ENCODE measurements around the gene PLXDC2. TPM values are rescaled to one million over a fixed set of nuclear protein-coding genes. Genes with fewer than 3 reads are reported as not detected.
"Not testable (repeated sequence)": the region's sequence is repeated elsewhere in the genome, so short reads cannot be mapped to it uniquely, and the experiment has no call there.

The PLXDC2 gene
- total and polyA plus RNA-seq, 10 of the 15 experiments (the other 5 are each of a cell fraction or from before 2014, with no cell fraction given): 0.05 to 1.8 (median 0.14) TPM; not detected in 2

DNA sequence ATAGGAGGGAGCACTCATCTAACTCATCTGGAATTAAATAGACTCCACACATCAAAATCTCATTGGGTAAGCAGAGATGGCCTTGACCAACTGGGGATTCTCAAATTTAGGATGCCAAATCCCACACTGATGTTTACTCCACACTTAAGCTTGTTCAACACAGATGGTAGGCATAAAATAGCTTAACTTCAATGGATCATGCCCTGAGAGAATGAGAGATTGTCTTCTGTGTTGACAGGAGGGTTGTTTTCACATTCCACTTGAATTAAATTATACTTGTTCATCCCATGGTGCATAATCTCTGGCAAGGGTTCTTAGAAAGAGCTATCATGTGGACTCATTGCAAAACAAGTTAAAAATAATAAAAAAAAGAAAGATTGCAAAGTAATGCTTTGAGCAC lies 391.4 kb downstream of the PLXDC2 start:
- TF ChIP-seq BCL11A (IDR thresholded peaks at IDR 0.05; ENCODE audit: low read depth, low read length) (no peak), POLR2AphosphoS2 (IDR thresholded peaks at IDR 0.05; ENCODE audit: low read depth, low read length) (no peak), BMI1 (IDR thresholded peaks at IDR 0.05; ENCODE audit: borderline replicate concordance) (no peak), GABPA (IDR thresholded peaks at IDR 0.05; ENCODE audit: low read depth) (no peak), ZSCAN29 (IDR thresholded peaks at IDR 0.05) (no peak), SIN3A (IDR thresholded peaks at IDR 0.05; ENCODE audit: low read depth, low read length) (no peak), SUPT20H (IDR thresholded peaks at IDR 0.05; ENCODE audit: borderline replicate concordance, control insufficient read depth, low read depth, low read length) (no peak), YBX1 (IDR thresholded peaks at IDR 0.05) (no peak), IKZF1 (conservative IDR thresholded peaks at IDR 0.05) (no peak)
- TF ChIP-seq, protein P1, sequence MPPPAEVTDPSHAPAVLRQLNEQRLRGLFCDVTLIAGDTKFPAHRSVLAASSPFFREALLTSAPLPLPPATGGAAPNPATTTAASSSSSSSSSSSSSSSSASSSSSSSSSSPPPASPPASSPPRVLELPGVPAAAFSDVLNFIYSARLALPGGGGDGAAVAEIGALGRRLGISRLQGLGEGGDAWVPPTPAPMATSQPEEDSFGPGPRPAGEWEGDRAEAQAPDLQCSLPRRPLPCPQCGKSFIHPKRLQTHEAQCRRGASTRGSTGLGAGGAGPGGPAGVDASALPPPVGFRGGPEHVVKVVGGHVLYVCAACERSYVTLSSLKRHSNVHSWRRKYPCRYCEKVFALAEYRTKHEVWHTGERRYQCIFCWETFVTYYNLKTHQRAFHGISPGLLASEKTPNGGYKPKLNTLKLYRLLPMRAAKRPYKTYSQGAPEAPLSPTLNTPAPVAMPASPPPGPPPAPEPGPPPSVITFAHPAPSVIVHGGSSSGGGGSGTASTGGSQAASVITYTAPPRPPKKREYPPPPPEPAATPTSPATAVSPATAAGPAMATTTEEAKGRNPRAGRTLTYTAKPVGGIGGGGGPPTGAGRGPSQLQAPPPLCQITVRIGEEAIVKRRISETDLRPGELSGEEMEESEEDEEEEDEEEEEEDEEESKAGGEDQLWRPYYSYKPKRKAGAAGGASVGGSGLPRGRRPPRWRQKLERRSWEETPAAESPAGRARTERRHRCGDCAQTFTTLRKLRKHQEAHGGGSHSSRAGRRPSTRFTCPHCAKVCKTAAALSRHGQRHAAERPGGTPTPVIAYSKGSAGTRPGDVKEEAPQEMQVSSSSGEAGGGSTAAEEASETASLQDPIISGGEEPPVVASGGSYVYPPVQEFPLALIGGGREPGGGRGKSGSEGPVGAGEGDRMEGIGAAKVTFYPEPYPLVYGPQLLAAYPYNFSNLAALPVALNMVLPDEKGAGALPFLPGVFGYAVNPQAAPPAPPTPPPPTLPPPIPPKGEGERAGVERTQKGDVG (CRISPR knock-in tag; IDR thresholded peaks at IDR 0.05): no peak
- TF ChIP-seq, protein P2, sequence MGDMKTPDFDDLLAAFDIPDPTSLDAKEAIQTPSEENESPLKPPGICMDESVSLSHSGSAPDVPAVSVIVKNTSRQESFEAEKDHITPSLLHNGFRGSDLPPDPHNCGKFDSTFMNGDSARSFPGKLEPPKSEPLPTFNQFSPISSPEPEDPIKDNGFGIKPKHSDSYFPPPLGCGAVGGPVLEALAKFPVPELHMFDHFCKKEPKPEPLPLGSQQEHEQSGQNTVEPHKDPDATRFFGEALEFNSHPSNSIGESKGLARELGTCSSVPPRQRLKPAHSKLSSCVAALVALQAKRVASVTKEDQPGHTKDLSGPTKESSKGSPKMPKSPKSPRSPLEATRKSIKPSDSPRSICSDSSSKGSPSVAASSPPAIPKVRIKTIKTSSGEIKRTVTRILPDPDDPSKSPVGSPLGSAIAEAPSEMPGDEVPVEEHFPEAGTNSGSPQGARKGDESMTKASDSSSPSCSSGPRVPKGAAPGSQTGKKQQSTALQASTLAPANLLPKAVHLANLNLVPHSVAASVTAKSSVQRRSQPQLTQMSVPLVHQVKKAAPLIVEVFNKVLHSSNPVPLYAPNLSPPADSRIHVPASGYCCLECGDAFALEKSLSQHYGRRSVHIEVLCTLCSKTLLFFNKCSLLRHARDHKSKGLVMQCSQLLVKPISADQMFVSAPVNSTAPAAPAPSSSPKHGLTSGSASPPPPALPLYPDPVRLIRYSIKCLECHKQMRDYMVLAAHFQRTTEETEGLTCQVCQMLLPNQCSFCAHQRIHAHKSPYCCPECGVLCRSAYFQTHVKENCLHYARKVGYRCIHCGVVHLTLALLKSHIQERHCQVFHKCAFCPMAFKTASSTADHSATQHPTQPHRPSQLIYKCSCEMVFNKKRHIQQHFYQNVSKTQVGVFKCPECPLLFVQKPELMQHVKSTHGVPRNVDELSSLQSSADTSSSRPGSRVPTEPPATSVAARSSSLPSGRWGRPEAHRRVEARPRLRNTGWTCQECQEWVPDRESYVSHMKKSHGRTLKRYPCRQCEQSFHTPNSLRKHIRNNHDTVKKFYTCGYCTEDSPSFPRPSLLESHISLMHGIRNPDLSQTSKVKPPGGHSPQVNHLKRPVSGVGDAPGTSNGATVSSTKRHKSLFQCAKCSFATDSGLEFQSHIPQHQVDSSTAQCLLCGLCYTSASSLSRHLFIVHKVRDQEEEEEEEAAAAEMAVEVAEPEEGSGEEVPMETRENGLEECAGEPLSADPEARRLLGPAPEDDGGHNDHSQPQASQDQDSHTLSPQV (IDR thresholded peaks at IDR 0.05): no peak
- intact Hi-C loops (cut with micrococcal nuclease; ENCODE audit: unreplicated experiment) (no loop called here), in situ Hi-C loops (cut with MboI) (no loop called here)
- Histone ChIP-seq H4K20me1 (ENCODE audit: control insufficient read depth, insufficient read depth) (no peaks in the 10 kb centered on the region), H3K79me2 (ENCODE audit: control insufficient read depth, insufficient read depth, low read length) (no peaks in the 10 kb centered on the region), H3K9ac (ENCODE audit: control insufficient read depth, insufficient read depth, low read length) (no peak overlapping the region), H3K36me3 (ENCODE audit: control insufficient read depth in 2 of 2, insufficient read depth in 2 of 2, low read length in 1 of 2) (no peaks in the 10 kb centered on the region), H3K9me3 (replicated peaks; ENCODE audit: control insufficient read depth, insufficient read depth, low read length) (no peaks in the 10 kb centered on the region), H3K27me3 (replicated peaks in 1 of 2; ENCODE audit: control insufficient read depth in 2 of 2, insufficient read depth in 2 of 2, low read length in 1 of 2) (no peaks in the 10 kb centered on the region), H3K4me1 (ENCODE audit: control insufficient read depth, insufficient read depth, low read length) (no peaks in the 10 kb centered on the region), H2AFZ (ENCODE audit: control insufficient read depth, low read depth, low read length) (no peak overlapping the region), H3K4me3 (no peak overlapping the region), H3K27ac (ENCODE audit: control insufficient read depth, insufficient read depth) (no peak overlapping the region), H3K4me2 (ENCODE audit: control insufficient read depth, insufficient read depth) (no peak overlapping the region)
- SMC1A ChIA-PET (ENCODE audit: uncharacterized antibody, unreplicated experiment): no interaction called here
- POLR2A ChIA-PET: no interaction called here
- BruUV-seq (replicated peaks): no TSS peak
- ATAC-seq (no peak), DNase-seq (ENCODE audit: low read depth, low spot score) (no peak), FAIRE-seq (no peak)
- RAD21 ChIA-PET (ENCODE audit: unreplicated experiment): no interaction called here
- CTCF ChIA-PET: no interaction called here

DNA sequence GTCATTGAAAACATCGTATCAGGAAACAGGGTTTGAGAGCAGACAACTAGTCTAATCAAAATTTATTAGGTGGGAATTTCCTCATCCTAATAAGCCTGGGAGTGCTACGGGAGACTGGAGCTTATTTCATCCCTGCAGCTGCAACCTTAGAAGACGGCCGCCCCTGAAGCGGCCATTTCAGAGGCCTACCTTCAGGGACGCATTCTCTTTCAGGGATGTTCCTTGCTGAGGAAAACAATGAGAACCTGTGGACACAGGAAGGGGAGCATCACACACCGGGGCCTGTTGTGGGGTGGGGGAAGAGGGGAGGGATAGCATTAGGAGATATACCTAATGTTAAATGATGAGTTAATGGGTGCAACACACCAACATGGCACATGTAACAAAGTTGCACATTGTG lies 392.9 kb downstream of the PLXDC2 start:
- H3K9me3 ChIP-seq (replicated peaks; ENCODE audit: control insufficient read depth, insufficient read depth, low read length); H3K27me3 ChIP-seq (replicated peaks in 1 of 2; ENCODE audit: control insufficient read depth in 2 of 2, insufficient read depth in 2 of 2, low read length in 1 of 2); SMC1A ChIA-PET (ENCODE audit: uncharacterized antibody, unreplicated experiment); H3K9ac ChIP-seq (ENCODE audit: control insufficient read depth, insufficient read depth, low read length); BruUV-seq (replicated peaks); H3K4me1 ChIP-seq (ENCODE audit: control insufficient read depth, insufficient read depth, low read length); CTCF ChIA-PET; POLR2A ChIA-PET; ATAC-seq; H3K4me3 ChIP-seq; H3K27ac ChIP-seq (ENCODE audit: control insufficient read depth, insufficient read depth); H4K20me1 ChIP-seq (ENCODE audit: control insufficient read depth, insufficient read depth); H3K79me2 ChIP-seq (ENCODE audit: control insufficient read depth, insufficient read depth, low read length); FAIRE-seq; intact Hi-C loops (cut with micrococcal nuclease; ENCODE audit: unreplicated experiment); H3K4me2 ChIP-seq (ENCODE audit: control insufficient read depth, insufficient read depth); H3K36me3 ChIP-seq (ENCODE audit: control insufficient read depth in 2 of 2, insufficient read depth in 2 of 2, low read length in 1 of 2); in situ Hi-C loops (cut with MboI); H2AFZ ChIP-seq (ENCODE audit: control insufficient read depth, low read depth, low read length); RAD21 ChIA-PET (ENCODE audit: unreplicated experiment); DNase-seq (ENCODE audit: low read depth, low spot score): not testable (repeated sequence)
- 61% methylated on average over 7 of the region's 7 CpGs for WGBS (ENCODE audit: insufficient coverage, insufficient replicate concordance, low lambda C conversion rate, missing lambda C conversion rate)
